GM18508 (cell line): ENCODE measurements around the gene ATP2B2.

Experiments used
- ATAC-seq: cut with Tn5 transposase; IDR thresholded peaks from one replicate; pipeline ENCODE4 v1.9.1; 2021; ENCODE audit warnings: moderate number of reproducible peaks; ENCODE audit not compliant: insufficient read depth, unreplicated experiment

ATP2B2 gene

GRCh38 chr3:10496121-10496863 is 9.1 kb downstream of the ATP2B2 start:
- ATAC-seq, result no peak

GRCh38 chr3:10495614-10496013 is 9.8 kb downstream of the ATP2B2 start:
- ATAC-seq, result no peak

- no peak for ATAC-seq
Measured at GRCh38 chr3:10495003-10495402, 10.4 kb downstream of the ATP2B2 start.

GRCh38 chr3:10494180-10494579 is 11.2 kb downstream of the ATP2B2 start:
- ATAC-seq, result no peak

- no peak for ATAC-seq
Measured at GRCh38 chr3:10493202-10493589, 12.2 kb downstream of the ATP2B2 start.

- no peak for ATAC-seq
Measured at GRCh38 chr3:10492364-10493201, 12.8 kb downstream of the ATP2B2 start.

- no peak for ATAC-seq
Measured at GRCh38 chr3:10489746-10490483, 15.5 kb downstream of the ATP2B2 start.

- ATAC-seq, result no peak
Measured at GRCh38 chr3:10487988-10488633, 17.3 kb downstream of the ATP2B2 start.

GRCh38 chr3:10485806-10486205 is 19.6 kb downstream of the ATP2B2 start:
- ATAC-seq, result no peak

GRCh38 chr3:10485380-10485779 is 20.0 kb downstream of the ATP2B2 start:
- no peak for ATAC-seq

GRCh38 chr3:10484709-10485108 is 20.7 kb downstream of the ATP2B2 start:
- no peak for ATAC-seq

- ATAC-seq, result no peak
Measured at GRCh38 chr3:10483686-10484345, 21.6 kb downstream of the ATP2B2 start.

- no peak for ATAC-seq
Measured at GRCh38 chr3:10483364-10483675, 22.1 kb downstream of the ATP2B2 start.

GRCh38 chr3:10482631-10483363 is 22.6 kb downstream of the ATP2B2 start:
- no peak for ATAC-seq

- no peak for ATAC-seq
Measured at GRCh38 chr3:10480871-10481378, 24.5 kb downstream of the ATP2B2 start.

- ATAC-seq, result no peak
Measured at GRCh38 chr3:10479311-10479710, 26.1 kb downstream of the ATP2B2 start.

- ATAC-seq, result no peak
Measured at GRCh38 chr3:10475983-10476382, 29.4 kb downstream of the ATP2B2 start.

GRCh38 chr3:10474847-10475246 is 30.5 kb downstream of the ATP2B2 start:
- no peak for ATAC-seq

GRCh38 chr3:10474275-10474646 is 31.1 kb downstream of the ATP2B2 start:
- ATAC-seq, result no peak
